Keratinocyte (primary cell): ENCODE results near the gene A3GALT2. TPM values are rescaled to one million over a fixed set of nuclear protein-coding genes. Genes with fewer than 3 reads are reported as not detected.

ENCODE experiments used
- DNase-seq: peaks from one replicate; pipeline ENCODE4 v3.0.0-alpha.2; 2011; ENCODE audit warnings: low read depth, missing footprints, low spot score
- FAIRE-seq: peaks from 2 replicates; lab custom pipeline; 2011; peaks lifted over from hg19 to GRCh38; lab: Jason Lieb, UNC
- H2AFZ ChIP-seq: 2 replicates; pipeline ENCODE4 v1.6.0; 2012; ENCODE audit warnings: low read length, control low read depth, inconsistent platforms; ENCODE audit not compliant: control insufficient read depth
- H3K27ac ChIP-seq: 2 replicates; pipeline ENCODE4 v1.5.1; 2011; ENCODE audit warnings: low read length; ENCODE audit not compliant: control insufficient read depth, insufficient read depth
- H3K27me3 ChIP-seq: 3 replicates; pipeline ENCODE4 v1.6.0; 2011; ENCODE audit warnings: low read length; ENCODE audit not compliant: control insufficient read depth, insufficient read depth; ENCODE audit errors: extremely low read depth
- H3K36me3 ChIP-seq, 2 experiments: 2 replicates in 1 of 2; 3 replicates in 1 of 2; pipeline ENCODE4 v1.5.1; 2011; ENCODE audit warnings: low read length in 2 of 2, mild to moderate bottlenecking in 1 of 2; ENCODE audit not compliant: control insufficient read depth in 2 of 2, insufficient read depth in 2 of 2; ENCODE audit errors: extremely low read depth in 1 of 2
- H3K4me1 ChIP-seq: 3 replicates; pipeline ENCODE4 v1.5.1; 2011; ENCODE audit warnings: low read length; ENCODE audit not compliant: control insufficient read depth, insufficient read depth; ENCODE audit errors: extremely low read depth
- H3K4me2 ChIP-seq: 3 replicates; pipeline ENCODE4 v1.6.0; 2011; ENCODE audit warnings: low read depth, low read length; ENCODE audit not compliant: control insufficient read depth, insufficient read depth; ENCODE audit errors: extremely low read depth
- H3K4me3 ChIP-seq, 3 experiments: fragments of 200-600 bp in 1 of 3; sonication (generic) in 1 of 3; 2 replicates in 2 of 3; 3 replicates in 1 of 3; pipeline ENCODE4 v1.5.1; 2011 to 2016; ENCODE audit warnings: low read length in 3 of 3, mild to moderate bottlenecking in 3 of 3, control low read depth in 2 of 3, inconsistent platforms in 1 of 3, low read depth in 1 of 3, mixed read lengths in 1 of 3, mixed run types in 1 of 3, moderate library complexity in 1 of 3; ENCODE audit not compliant: control insufficient read depth in 2 of 3, insufficient read depth in 2 of 3; ENCODE audit errors: extremely low read depth in 1 of 3
- H3K79me2 ChIP-seq: 2 replicates; pipeline ENCODE4 v1.6.0; 2012; ENCODE audit warnings: low read length; ENCODE audit not compliant: control insufficient read depth, insufficient read depth
- H3K9ac ChIP-seq: 3 replicates; pipeline ENCODE4 v1.6.0; 2011; ENCODE audit warnings: low read length; ENCODE audit not compliant: control insufficient read depth, insufficient read depth; ENCODE audit errors: extremely low read depth
- H3K9me1 ChIP-seq: 3 replicates; pipeline ENCODE4 v1.6.0; 2011; ENCODE audit warnings: low read length; ENCODE audit not compliant: control insufficient read depth, insufficient read depth; ENCODE audit errors: extremely low read depth
- H3K9me3 ChIP-seq: 2 replicates; pipeline ENCODE4 v1.5.1; 2012; ENCODE audit warnings: low read depth, low read length; ENCODE audit not compliant: control insufficient read depth
- H4K20me1 ChIP-seq: 3 replicates; pipeline ENCODE4 v1.6.0; 2011; ENCODE audit warnings: low read length; ENCODE audit not compliant: control insufficient read depth, insufficient read depth; ENCODE audit errors: extremely low read depth
- EZH2 ChIP-seq: IDR thresholded peaks from one replicate; pipeline ENCODE4 v1.6.1; 2012; ENCODE audit warnings: inconsistent platforms, mild to moderate bottlenecking, low read length, moderate library complexity
- dilution Hi-C: fragments of 300-500 bp; cut with MboI; formaldehyde crosslinking; loops from one replicate; pipeline ENCODE4 v1.7.0; 2020; ENCODE audit warnings: low sequenced_read_pairs; ENCODE audit not compliant: extremely low pct_ligation_motif_present
- polyA plus RNA-seq, 5 experiments: library from polyadenylated mRNA; depleted of rRNA in 3 of 5; stranded (reverse) in 3 of 5; stranded (forward) in 1 of 5; unstranded in 1 of 5; fragments of >200 nt; gene quantifications; 1 replicate in 1 of 5; 2 replicates in 3 of 5; 3 replicates in 1 of 5; pipeline versions ENCODE4 v1.2.1 to v1.2.3, GENCODE V29; 2011 to 2012; ENCODE audit warnings: missing spikeins in 2 of 5, low read depth in 1 of 5, low replicate concordance in 1 of 5
- TF ChIP-seq, protein P1 (sequence below), 3 experiments: IDR thresholded peaks in 1 of 3; conservative IDR thresholded peaks in 1 of 3; optimal IDR thresholded peaks in 1 of 3; 2 replicates in 2 of 3; 3 replicates in 1 of 3; pipeline versions ENCODE3 to v1.5.1; 2011; ENCODE audit warnings: low read length in 3 of 3, mild to moderate bottlenecking in 3 of 3, moderate library complexity in 2 of 3, control low read depth in 1 of 3, inconsistent platforms in 1 of 3; ENCODE audit not compliant: insufficient read depth in 2 of 3; ENCODE audit errors: extremely low read depth in 1 of 3

The A3GALT2 gene
- polyA plus RNA-seq, 1 donor (not counting 4 experiments of a cell fraction or from before 2014, with no cell fraction given): not detected

DNA sequence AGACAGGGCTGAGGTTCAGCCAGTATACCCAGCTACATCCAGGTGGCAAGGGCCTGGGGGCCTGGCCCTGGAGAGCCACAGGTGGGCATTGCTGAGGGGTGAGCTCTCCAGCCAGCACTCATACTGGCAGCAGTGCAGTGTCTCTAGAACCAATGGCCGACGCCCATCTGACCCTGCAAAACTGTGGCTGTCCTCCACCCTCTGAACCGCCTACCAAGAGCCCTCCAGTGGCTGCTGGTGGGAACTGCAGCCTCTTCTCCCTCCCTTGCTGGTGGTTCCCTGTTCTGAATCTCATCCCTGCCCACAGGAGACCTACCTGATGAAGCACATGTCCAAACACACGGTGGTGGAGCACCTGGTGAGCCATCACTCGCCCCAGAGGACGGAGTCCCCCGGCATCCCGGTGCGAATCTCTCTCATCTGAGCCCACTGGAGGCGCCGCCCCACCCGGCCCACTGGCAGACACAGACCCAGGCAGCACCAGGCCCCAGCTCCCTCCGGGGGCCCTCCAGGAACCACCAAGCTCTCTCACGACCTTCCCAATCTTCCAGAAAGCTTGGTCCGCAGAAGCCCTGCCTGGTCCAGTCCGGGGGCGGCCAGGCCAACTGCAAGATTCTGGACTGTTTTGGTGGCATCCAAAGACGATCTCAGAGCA, 22.1 kb downstream of the A3GALT2 start:
- peaks cover 3% of the 10 kb centered on the region for H3K4me1 ChIP-seq
- no peaks in the 10 kb centered on the region for H4K20me1 ChIP-seq
- H3K79me2 ChIP-seq: no peaks in the 10 kb centered on the region
- no peaks in the 10 kb centered on the region for H3K9me1 ChIP-seq
- H3K9ac ChIP-seq: no peak overlapping the region
- H3K27ac ChIP-seq: no peak overlapping the region
- peaks cover 2 to 4% of the 10 kb centered on the region in 2 experiments for H3K36me3 ChIP-seq
- no peak overlapping the region for H2AFZ ChIP-seq
- no peaks in the 10 kb centered on the region for H3K9me3 ChIP-seq
- TF ChIP-seq, protein P1, sequence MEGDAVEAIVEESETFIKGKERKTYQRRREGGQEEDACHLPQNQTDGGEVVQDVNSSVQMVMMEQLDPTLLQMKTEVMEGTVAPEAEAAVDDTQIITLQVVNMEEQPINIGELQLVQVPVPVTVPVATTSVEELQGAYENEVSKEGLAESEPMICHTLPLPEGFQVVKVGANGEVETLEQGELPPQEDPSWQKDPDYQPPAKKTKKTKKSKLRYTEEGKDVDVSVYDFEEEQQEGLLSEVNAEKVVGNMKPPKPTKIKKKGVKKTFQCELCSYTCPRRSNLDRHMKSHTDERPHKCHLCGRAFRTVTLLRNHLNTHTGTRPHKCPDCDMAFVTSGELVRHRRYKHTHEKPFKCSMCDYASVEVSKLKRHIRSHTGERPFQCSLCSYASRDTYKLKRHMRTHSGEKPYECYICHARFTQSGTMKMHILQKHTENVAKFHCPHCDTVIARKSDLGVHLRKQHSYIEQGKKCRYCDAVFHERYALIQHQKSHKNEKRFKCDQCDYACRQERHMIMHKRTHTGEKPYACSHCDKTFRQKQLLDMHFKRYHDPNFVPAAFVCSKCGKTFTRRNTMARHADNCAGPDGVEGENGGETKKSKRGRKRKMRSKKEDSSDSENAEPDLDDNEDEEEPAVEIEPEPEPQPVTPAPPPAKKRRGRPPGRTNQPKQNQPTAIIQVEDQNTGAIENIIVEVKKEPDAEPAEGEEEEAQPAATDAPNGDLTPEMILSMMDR (optimal IDR thresholded peaks at IDR 0.05 in 1 of 3, IDR thresholded peaks at IDR 0.05 in 1 of 3, conservative IDR thresholded peaks at IDR 0.05 in 1 of 3; ENCODE audit: extremely low read depth in 1 of 3, insufficient read depth in 2 of 3, low read length in 3 of 3): peak; percentile 82 to 92 (median 89)
- TF ChIP-seq EZH2: no peak
- dilution Hi-C loops: no loop called here
- FAIRE-seq: peak; percentile 87
- H3K27me3 ChIP-seq: no peaks in the 10 kb centered on the region
- DNase-seq: no peak
- H3K4me3 ChIP-seq: no peak overlapping the region
- H3K4me2 ChIP-seq: no peak overlapping the region

DNA sequence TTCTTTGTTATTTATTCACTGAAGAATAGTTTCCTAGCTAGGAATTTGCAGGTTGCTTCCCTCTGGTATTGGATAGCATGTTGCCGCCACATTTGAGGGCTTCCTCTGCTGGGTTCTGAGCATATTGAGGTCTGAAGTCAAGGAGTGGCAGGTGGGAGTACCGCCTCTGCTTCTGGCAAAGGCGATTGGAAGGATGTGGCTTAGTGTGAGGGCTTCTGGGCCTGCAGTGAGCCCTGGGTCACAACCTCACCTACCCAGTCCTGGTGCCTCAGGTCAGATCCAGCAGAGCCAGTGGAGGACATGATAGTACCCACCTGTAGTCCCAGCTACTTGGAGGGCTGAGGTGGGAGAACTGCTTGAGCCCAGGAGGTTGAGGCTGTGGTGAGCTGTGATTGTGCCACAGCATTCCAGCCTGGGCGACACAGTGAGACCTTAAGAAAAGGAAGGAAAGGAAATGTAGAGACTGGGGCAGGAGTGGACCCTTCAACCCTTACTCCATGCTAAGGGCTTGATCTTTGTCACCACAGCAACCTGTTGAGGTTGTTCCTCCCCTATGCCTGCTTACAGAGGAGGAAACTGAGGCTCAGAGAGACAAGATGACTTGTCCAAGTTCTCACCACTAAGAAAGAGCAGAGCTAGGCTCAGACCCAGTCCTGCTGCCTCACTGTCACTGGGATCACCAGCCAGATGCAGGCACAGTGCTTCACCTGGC, 22.8 kb downstream of the A3GALT2 start:
- Histone ChIP-seq H3K4me3 (no peak overlapping the region), H3K36me3 (peaks cover 2 to 4% of the 10 kb centered on the region in 2 experiments), H3K27ac (no peak overlapping the region), H4K20me1 (no peaks in the 10 kb centered on the region), H3K27me3 (no peaks in the 10 kb centered on the region), H3K9me3 (no peaks in the 10 kb centered on the region), H3K9me1 (no peaks in the 10 kb centered on the region), H3K4me1 (peaks cover 3% of the 10 kb centered on the region), H3K4me2 (no peak overlapping the region), H2AFZ (no peak overlapping the region), H3K79me2 (no peaks in the 10 kb centered on the region), H3K9ac (no peak overlapping the region)
- dilution Hi-C loops: no loop called here
- FAIRE-seq (no peak), DNase-seq (no peak)
- TF ChIP-seq EZH2: no peak
- TF ChIP-seq, protein P1 (optimal IDR thresholded peaks at IDR 0.05 in 1 of 3, IDR thresholded peaks at IDR 0.05 in 1 of 3, conservative IDR thresholded peaks at IDR 0.05 in 1 of 3; ENCODE audit: extremely low read depth in 1 of 3, insufficient read depth in 2 of 3, low read length in 3 of 3): no peak
